Endodermal cell (in vitro differentiated cells): ENCODE data around the gene CEP164. TPM values are rescaled to one million over a fixed set of nuclear protein-coding genes. Genes with fewer than 3 reads are reported as not detected.
A peak's percentile ranks its signal among the peaks of the same experiment; 100 is the strongest.

Experiments used
- DNase-seq: peaks from one replicate; pipeline ENCODE4 v3.0.0-alpha.2; 2017
- H3K27ac ChIP-seq: 2 replicates; pipeline ENCODE4 v1.5.1; 2013; ENCODE audit warnings: mild to moderate bottlenecking, low read depth, low read length, moderate library complexity
- H3K27me3 ChIP-seq: 2 replicates; pipeline ENCODE4 v1.6.1; 2013; ENCODE audit warnings: mild to moderate bottlenecking, low read length, moderate library complexity; ENCODE audit not compliant: insufficient read depth, control insufficient read depth, poor library complexity, severe bottlenecking
- H3K36me3 ChIP-seq: 2 replicates; pipeline ENCODE4 v1.7.0; 2013; ENCODE audit warnings: mild to moderate bottlenecking, low read length, moderate library complexity; ENCODE audit not compliant: control insufficient read depth, insufficient read depth
- H3K4me1 ChIP-seq: one replicate; pipeline ENCODE4 v1.7.0; 2013; ENCODE audit warnings: low read length; ENCODE audit not compliant: control insufficient read depth, insufficient read depth
- H3K4me3 ChIP-seq: 2 replicates; pipeline ENCODE4 v1.5.1; 2013; ENCODE audit warnings: mild to moderate bottlenecking, low read length, moderate library complexity
- H3K9ac ChIP-seq: 2 replicates; pipeline ENCODE4 v1.6.1; 2013; ENCODE audit warnings: mild to moderate bottlenecking, low read length, moderate library complexity; ENCODE audit not compliant: poor library complexity, severe bottlenecking; ENCODE audit errors: extremely low read depth
- H3K9me3 ChIP-seq: 2 replicates; pipeline ENCODE4 v1.6.1; 2013; ENCODE audit warnings: mild to moderate bottlenecking, low read length, moderate library complexity; ENCODE audit not compliant: control insufficient read depth
- H3K27ac Mint-ChIP-seq: 2 replicates; pipeline ENCODE4 v1.8.0; 2020; ENCODE audit warnings: mixed read lengths
- H3K27me3 Mint-ChIP-seq: 2 replicates; pipeline ENCODE4 v1.8.0; 2021; ENCODE audit warnings: mild to moderate bottlenecking, mixed read lengths; ENCODE audit not compliant: insufficient read depth
- H3K36me3 Mint-ChIP-seq: 2 replicates; pipeline ENCODE4 v1.8.0; 2020; ENCODE audit warnings: low read depth, mixed read lengths
- H3K4me1 Mint-ChIP-seq: 2 replicates; pipeline ENCODE4 v1.8.0; 2020; ENCODE audit warnings: mixed read lengths
- H3K4me3 Mint-ChIP-seq: 2 replicates; pipeline ENCODE4 v1.8.0; 2020; ENCODE audit warnings: mild to moderate bottlenecking, moderate library complexity, mixed read lengths
- H3K9me3 Mint-ChIP-seq: 2 replicates; pipeline ENCODE4 v1.8.0; 2020; ENCODE audit warnings: mild to moderate bottlenecking, mixed read lengths
- CTCF ChIP-seq: fragments of 200-600 bp; sonication (generic); conservative IDR thresholded peaks from 2 replicates; pipeline ENCODE4 v1.5.0; 2021; ENCODE audit warnings: antibody characterized with exemption, mild to moderate bottlenecking
- WGBS, 2 experiments: methylation state at CpG; one replicate each; pipeline versions ENCODE4 v1.1.5 to v1.1.7; 2013; ENCODE audit warnings: missing lambda C conversion rate in 2 of 2, mixed read lengths in 1 of 2; ENCODE audit not compliant: insufficient coverage in 1 of 2, insufficient read length in 1 of 2; 5-methylcytosine and 5-hydroxymethylcytosine counted together
- total RNA-seq, 2 donors: library from RNA; stranded (reverse); fragmentation: NEBNext Ultra II Directional in 1 of 2; extraction: Animal tissue kit (Norgen Biotek cat#: 25700) in 1 of 2; gene quantifications; 2 replicates in 1 of 2; 3 replicates in 1 of 2; pipeline ENCODE4 v1.2.1, GENCODE V29; 2021

CEP164 gene
- total RNA-seq, 2 donors from 2014 or later: 32.7 to 33.6 TPM

GRCh38 chr11:117313828-117314768, 13.6 kb upstream of the CEP164 start:
- WGBS, 2 experiments: 80 to 83% methylated on average over 7 to 14 of the region's 14 CpGs
- no peak overlapping the region for H3K9ac ChIP-seq
- no peaks in the 10 kb centered on the region for H3K9me3 ChIP-seq
- H3K36me3 ChIP-seq: no peaks in the 10 kb centered on the region
- TF ChIP-seq CTCF: no peak
- no peaks in the 10 kb centered on the region for H3K27me3 Mint-ChIP-seq
- H3K4me1 ChIP-seq: no peaks in the 10 kb centered on the region
- no peaks in the 10 kb centered on the region for H3K9me3 Mint-ChIP-seq
- H3K4me1 Mint-ChIP-seq: peaks cover 19% of the 10 kb centered on the region
- H3K27me3 ChIP-seq: no peaks in the 10 kb centered on the region
- H3K27ac Mint-ChIP-seq: no peak overlapping the region
- DNase-seq: no peak
- peaks cover 3% of the 10 kb centered on the region for H3K36me3 Mint-ChIP-seq
- no peak overlapping the region for H3K27ac ChIP-seq
- H3K4me3 ChIP-seq: peak overlapping the region; percentile 89
- H3K4me3 Mint-ChIP-seq: peak overlapping the region; percentile 61

- Mint-ChIP-seq H3K27ac (no peak overlapping the region), H3K27me3 (no peaks in the 10 kb centered on the region), H3K4me1 (peaks cover 20% of the 10 kb centered on the region), H3K9me3 (no peaks in the 10 kb centered on the region), H3K36me3 (peaks cover 3% of the 10 kb centered on the region), H3K4me3 (peak overlapping the region; percentile 61)
- DNase-seq: peak; percentile 54
- WGBS, 2 experiments: 39 to 48% methylated on average over 3 to 10 of the region's 10 CpGs
- Histone ChIP-seq H3K4me3 (peak overlapping the region; percentile 89), H3K27me3 (no peaks in the 10 kb centered on the region), H3K4me1 (no peaks in the 10 kb centered on the region), H3K27ac (no peak overlapping the region), H3K36me3 (no peaks in the 10 kb centered on the region), H3K9me3 (no peaks in the 10 kb centered on the region), H3K9ac (no peak overlapping the region)
- no peak for TF ChIP-seq CTCF
Measured at GRCh38 chr11:117314840-117315239, 12.8 kb upstream of the CEP164 start.

DNA sequence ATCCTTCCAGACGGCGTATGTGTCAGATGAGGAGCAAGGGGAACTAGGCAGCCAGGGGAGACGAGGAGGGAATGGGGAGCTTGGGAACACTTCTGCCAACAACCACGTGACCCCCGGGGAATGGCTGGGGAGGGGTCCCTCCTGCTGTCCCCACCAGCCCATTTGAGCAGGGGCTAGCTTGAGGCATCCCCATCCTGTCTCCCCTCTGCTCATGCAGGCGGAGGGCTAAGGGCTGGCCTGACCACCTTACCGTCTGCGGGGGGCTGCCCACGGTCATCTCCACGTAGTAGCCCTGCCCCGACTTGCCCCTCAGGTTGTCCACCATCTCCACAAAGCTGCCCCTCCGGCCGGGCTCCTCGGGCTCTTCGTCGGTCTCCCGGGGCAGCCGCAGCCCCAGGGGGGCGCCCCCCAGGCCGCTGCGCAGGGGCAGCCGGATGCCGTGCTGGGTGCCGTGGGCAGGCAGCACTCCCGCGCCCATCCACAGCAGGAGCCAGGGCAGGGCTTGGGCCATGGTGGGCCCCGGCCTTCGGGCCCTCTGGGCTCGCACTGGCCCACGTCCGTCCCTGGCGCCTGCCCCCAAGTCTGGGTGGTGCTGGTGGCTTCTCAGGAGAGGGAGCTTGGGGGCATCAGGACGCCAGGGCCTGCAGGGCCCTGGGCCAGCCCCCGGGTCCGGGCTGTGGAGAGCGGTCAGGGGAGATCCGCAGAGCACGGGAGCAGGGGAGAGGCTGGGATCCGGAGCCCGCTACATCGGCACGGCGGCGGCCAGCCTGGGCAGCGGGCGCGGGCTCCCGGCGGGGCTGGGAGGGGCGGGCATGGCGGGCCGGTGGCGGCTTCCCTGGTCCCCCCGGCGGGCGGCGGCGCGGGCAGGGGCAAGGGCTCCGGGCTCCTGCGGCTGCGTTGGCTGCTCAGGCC, 12.1 kb upstream of the CEP164 start:
- DNase-seq: no peak
- H3K27ac ChIP-seq: no peak overlapping the region

More for the DNA sequence above, 12.1 kb upstream of the CEP164 start:
- peak overlapping the region; percentile 44 for H3K9ac ChIP-seq
- peak overlapping the region; percentile 89 for H3K4me3 ChIP-seq
- no peaks in the 10 kb centered on the region for H3K27me3 ChIP-seq
- Mint-ChIP-seq H3K27ac (no peak overlapping the region), H3K4me1 (peaks cover 20% of the 10 kb centered on the region), H3K4me3 (peak overlapping the region; percentile 61), H3K27me3 (no peaks in the 10 kb centered on the region), H3K36me3 (peaks cover 3% of the 10 kb centered on the region), H3K9me3 (no peaks in the 10 kb centered on the region)
- WGBS, 2 experiments: 5 to 10% methylated on average over 21 to 62 of the region's 62 CpGs
- no peaks in the 10 kb centered on the region for H3K36me3 ChIP-seq
- no peaks in the 10 kb centered on the region for H3K9me3 ChIP-seq
- TF ChIP-seq CTCF: no peak
- H3K4me1 ChIP-seq: no peaks in the 10 kb centered on the region
